Kidney tubule cell (primary cell): ENCODE results near the gene WDR5.

Experiments used
- DNase-seq: peaks from one replicate; pipeline ENCODE4 v3.0.0-alpha.2; 2018; ENCODE audit warnings: low spot score

Gene WDR5

DNA sequence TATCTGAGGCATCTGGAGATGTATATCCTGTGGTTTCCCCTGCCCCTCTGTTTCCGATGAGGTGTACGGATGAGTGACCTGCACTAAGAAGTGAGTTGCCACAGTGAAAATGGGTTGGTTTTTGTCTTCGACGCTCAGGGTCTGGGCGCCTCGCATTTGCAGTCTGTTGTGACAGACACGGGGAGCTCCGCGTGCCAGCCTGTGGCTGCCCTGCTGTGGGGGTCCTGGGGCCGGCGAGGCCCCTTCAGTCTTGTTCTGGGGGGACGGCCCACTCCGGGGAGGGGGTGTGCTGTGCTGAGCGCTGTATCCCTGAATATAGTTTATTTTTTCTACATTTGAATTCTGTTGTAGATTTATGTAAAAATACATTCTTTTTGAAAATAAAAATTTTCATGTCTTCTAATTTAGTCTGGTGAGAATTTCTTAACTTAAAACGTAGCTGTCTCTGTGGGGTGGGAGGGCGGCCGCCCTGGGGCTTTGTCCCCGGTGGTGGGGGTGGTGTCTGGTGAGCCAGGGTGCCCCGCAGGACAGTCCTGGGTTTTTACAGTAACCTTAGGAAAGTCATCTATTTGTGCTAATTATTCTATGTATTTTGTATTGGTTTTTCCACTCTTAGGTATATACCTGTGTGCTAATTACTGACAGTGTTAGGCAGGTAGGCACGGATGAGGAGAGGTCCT is 23.8 kb downstream of the WDR5 start:
- DNase-seq: no peak

DNA sequence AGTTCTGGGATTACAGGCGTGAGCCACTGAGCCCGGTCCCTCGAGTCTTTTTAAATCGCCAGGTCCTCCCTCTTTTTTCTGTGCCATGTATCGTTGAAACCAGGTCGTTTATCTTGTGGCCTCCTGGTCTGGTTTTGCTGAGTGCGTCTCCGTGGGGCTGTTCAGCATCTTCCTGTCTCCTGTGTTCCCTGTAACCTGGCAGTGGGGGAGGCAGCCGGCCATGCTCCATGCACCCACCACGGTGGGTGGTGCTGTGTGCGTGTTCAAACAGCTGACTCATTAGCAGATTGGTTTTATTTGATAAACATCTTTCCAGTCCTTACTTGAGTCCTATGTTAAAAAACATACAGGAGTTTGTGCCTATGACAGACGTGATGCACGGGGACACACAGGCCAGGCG is 25.8 kb downstream of the WDR5 start:
- DNase-seq: no peak

DNA sequence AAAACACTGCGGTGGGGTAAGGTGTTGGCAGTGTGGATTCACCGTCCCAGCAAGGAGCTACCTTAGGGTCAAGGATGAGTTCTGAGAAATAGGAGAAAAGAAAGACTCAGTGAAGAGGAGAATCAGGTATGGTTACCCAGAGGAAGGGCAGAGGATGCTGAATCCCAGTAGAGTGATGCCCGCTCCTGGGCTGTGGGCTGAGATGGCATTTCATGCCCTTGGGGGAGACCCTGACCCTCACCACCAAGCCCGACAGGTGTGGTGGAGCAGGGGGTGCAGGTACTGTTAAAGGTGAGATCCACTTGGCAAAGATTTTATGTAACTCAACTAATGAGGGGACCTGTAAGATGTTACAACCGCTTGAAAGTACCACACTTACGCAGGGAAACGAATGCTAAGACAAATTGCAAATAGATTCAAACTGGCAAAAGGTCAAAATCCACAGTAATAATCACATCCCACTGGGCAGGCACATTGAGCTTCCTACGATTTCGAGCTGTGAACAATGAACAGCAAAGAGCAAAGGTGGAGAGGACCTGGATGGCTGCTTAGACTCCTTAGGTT is 26.4 kb downstream of the WDR5 start:
- DNase-seq: no peak

DNA sequence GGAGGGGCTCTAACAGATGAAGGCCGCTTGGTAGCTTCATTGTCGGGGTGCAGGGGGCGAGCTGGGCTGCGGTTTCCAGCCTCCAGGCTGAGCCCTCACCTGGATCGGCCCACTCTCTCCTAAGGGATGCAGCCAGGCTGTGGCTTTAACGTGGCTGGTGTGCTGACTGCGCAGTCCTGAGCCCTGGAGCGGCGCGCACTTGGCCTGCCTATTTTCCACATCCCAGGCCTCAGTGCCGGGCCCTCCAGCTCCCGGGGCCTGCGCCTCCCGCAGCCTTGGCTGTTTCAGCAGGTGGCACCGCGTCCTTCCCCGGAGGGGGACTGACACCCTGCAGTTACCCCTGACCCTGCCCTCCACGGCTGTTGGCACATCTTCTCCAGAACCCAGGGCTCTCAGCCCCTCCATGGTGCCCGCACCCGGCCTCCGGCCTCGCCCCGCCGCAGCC is 27.1 kb downstream of the WDR5 start:
- no peak for DNase-seq

DNA sequence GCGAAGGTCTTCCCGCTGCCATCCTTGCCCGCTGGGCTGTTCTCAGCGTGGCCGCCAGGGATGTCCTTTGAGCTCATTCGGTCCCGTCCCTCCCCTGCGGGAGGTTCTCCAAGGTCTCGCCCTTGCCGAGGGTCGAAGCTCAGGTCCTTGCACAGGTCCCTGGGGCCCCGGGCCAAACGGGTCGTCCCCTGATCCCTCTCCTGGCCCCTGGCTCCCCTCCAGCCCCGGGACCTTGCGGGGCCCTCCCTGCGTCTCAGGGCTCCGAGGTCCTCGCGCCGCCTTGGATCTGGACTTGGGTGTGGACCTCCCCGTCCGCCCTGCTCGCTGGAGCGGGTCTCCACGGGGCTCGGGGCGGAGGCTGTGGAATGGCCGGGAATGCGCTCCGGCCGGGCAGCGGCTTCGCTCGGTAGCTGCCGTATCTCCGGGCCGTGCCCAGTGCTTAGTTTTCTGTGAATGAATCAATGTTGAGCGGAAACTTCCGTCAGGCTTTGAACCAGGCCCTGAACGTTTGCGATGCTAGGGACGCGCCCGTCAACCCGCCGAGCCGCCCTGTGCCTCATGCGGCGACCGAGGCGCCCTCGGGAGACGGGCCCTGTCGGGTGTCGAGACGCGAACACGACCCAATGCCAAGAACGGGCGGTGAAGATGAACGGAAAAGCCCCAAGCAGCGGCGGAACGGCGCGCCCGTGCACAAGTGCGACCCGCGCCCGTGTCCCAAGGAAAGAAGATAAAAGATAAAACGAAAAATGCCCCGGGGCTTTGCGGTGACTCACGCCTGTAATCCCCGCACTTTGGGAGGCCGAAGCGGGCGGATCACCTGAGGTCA is 27.7 kb downstream of the WDR5 start:
- DNase-seq: peak; percentile 72

DNA sequence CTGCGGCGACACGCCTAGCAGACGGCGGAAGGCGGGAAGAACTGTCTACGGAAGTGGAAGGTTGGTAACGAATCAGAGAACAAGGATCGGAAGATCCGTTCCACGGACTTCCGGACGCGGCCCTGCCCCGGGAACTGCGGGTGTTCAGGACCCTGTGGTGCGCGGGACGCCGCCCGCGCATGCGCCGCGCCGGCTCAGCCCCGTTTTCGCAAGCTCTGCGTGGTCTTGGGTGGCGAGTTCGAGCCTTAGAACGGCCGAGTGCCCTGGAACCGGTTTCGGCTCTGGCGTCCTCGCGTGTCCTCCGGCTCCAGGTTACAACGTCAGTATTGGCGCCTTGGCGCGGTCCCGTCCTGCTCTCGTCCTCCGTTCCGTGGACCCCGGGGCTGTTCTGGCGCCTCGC is 29.0 kb downstream of the WDR5 start:
- no peak for DNase-seq

DNA sequence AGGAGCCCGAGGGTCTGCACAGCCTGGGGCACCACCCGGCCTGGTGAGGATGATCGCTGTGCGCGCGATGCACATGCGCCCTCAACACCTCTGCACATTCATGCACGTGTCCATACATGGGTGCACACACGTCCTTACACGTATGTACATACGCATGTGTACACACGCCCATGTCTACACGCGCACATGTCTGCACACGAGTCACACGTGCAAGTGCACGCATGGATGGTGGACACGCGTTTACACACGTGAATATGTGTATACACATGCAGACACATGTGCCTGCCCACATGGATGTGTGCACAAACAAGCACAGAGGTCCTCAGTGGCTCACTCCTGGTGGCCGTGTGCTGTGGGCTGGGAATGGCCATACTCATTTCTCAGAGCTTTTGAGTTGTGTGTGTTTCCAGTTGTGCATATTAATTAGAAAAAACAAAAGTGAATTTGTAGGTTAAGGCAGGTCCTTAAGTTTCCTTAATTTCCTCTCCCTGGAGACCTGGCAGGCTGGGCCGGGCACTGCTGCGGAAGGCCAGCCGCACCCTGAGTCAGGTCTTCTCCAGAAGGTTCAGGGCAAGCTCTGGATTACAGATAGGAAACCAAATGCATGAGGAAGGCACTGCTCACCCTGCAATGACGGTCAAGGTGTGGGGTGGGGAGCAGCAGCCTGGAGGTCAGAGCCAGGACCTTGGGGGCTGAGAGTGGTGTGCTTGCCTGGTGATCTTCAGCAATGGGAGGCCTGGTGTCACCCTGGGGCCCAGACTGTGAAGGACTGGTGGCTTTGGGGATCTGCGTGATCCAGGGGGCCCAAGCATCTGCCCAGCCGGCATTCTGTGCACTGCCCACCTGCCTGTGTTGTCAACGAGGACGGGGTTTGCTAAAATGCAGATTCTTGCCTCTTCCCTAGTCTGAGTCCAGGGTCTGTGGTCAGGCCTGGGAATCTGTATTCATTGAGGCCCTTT is 29.8 kb downstream of the WDR5 start:
- DNase-seq: peak; percentile 31

DNA sequence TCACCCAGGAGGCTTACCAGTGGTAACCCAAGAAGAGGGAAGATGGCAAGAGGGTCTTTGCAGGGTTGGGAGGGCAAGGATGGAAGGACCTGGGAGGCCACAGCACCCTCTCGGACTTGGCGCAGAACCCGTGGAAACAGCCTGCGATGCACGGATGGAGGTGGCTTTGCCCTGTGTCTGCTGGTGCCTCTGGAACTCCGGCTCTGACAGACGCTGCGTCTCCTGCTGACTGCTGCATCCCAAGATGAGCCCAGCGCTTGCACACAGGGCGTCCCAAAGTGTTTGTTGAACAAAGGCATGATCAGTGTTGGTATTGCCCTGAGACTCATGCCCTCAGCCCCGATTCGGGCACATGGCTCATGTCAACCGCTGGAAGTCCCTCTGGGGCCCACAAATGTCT is 30.5 kb downstream of the WDR5 start:
- DNase-seq: no peak

DNA sequence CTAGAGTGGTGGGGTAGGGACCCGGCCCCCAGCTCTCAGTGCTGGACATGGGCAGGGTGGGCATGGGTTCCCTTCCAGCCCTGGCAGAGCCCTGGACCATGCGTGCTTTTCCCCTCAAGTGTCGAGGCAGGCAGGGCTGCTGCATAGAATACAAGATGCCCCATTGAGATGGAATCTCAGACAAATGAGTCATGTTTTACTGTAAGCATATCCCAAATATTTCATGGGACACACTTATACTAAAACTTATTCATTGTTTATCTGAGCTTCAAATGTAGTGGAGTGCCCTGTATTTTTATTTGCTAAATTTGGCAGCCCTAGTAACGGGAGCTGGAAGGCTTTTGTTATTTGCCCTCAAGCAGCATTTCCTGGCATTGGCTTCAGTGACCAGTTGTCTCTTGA is 31.6 kb downstream of the WDR5 start:
- no peak for DNase-seq

DNA sequence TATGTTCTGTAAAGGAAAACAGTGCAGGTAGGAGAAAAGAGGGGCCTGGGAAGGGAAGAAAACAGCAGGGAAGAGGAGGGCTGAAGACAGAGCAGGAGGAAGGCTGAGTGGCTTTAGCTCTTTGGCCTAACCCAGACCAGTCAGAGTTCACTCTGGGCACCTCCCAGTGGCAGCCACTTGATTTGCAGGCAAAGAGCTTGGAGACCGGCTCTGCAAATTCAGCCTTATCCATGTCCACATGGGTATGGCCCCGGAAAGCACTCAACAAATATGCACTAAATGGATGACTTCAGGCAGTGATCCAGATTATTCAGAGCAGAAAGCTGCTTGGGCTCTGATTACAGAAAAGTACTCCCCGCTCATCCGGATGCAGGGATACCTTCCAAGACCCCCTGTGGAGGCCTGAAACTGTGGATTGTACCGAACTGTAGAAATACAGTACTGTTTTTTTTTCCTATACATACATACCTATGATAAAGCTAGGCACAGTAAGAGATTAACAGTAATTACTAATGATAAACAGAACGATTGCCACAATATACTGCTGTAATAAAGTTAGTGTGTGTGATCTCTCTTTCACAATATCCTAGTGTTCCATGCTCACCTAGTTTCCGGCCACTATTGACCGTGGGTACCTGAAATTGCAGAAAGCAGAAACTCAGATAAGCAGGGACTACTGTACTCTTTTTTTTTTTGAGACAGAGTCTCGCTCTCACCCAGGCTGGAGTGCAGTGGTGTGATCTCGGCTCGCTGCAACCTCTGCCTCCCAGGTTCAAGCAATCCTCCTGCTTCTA is 33.1 kb downstream of the WDR5 start:
- no peak for DNase-seq

DNA sequence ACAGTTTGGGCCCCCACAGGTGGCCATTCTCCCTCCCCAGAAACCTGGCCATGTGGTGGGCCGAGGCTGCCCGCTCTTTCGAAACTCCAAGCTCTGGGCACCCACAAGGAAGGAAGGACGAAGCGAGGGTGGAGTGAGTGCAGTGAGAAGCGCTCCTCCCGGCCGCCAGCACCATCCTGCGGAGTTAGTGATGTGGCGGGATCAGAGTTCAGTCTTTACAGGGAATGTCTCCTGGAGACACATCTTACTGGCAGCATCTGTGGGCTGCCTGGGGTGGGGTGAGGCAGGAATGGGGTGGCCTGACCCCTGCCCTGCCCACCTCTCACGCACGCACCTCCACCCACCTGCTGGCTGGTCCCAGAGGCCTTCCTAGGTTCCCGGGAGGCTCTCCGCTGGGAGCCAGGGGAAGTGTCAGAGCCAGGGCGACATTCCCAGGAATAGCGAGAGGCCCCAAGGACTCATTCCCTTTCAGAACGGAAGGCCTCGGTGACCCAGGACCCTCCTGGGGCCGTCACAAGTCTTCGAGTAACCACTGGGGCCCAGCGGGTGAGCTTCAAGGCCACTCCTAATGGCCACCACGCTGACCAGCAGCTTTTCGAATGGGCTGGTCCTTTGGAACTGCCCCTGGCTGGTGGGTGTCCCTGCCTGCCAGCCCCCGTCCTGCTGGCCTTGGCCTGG is 34.0 kb downstream of the WDR5 start:
- DNase-seq: no peak

DNA sequence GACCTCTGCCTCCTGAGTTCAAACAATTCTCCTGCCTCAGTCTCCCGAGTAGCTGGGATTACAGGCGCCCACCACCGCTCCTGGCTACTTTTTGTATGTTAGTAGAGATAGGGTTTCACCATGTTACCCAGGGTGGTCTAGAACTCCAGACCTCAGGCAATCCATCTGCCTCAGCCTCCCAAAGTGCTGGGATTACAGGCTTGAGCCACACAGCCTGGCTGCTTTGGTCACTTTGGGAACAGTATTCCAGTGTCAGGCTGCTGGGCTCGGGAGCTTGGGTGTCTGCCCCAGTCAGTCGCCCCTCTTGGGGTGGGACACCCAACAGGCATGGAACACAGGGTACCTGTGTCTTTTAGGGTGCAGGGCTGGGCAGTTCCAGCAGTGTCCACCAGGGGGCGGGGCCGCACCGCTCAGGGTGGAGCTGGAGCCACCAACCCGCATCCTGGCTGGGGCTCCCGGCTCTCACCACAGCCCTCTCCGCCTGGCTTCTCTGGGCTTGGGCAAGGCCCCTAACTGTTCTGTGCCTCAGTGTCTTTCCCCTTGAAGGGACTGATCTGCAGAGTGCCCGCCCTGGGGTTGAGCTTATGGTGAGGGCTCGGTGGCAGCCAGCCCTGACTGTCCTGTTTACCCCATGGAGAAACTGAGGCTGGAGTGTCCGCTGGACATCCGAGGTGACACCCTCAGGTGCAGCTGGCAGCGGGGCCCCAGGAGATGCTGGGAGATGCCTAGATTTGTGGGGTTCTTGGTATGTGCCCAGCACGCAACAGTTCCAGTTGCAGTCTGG is 34.8 kb downstream of the WDR5 start:
- no peak for DNase-seq

DNA sequence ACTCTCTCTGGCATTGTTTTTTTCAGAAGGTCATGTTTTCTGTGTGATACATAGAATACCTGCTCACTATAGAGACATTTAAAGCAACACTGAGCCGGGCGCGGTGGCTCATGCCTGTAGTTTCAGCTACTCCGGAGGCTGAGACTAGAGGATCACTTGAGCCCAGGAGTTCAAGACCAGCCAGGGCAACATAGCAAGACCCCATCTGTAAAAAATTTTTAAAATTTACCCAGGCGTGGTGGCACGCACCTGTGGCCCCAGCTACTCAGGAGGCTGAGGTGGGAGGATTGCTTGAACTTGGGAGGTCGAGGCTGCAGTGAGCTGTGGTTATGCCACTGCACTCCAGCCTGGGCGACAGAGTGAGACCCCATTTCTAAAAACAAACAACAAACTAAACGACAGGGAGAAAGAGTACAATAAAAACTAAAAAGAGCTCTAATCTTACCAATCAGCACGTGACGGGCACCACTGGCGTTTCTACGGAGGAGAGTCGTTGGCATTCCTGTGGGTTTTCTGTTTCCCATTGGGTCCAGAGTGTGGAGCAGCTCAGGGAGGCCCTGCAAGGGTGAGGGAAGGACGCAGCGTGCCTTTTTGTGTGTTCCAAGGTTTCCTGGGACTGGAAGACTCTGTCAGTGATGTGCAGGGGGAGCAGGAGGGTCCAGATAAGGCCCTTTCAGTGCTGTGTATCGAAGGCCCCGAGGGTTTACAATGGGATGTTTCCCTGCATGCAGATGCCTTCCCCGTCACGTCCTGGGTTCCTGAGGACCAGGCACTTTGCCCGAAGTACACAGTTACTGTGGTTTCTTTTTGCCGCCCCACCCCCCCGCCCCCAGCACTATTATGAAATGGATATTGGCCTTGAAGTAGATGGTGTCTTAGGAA is 35.7 kb downstream of the WDR5 start:
- no peak for DNase-seq

DNA sequence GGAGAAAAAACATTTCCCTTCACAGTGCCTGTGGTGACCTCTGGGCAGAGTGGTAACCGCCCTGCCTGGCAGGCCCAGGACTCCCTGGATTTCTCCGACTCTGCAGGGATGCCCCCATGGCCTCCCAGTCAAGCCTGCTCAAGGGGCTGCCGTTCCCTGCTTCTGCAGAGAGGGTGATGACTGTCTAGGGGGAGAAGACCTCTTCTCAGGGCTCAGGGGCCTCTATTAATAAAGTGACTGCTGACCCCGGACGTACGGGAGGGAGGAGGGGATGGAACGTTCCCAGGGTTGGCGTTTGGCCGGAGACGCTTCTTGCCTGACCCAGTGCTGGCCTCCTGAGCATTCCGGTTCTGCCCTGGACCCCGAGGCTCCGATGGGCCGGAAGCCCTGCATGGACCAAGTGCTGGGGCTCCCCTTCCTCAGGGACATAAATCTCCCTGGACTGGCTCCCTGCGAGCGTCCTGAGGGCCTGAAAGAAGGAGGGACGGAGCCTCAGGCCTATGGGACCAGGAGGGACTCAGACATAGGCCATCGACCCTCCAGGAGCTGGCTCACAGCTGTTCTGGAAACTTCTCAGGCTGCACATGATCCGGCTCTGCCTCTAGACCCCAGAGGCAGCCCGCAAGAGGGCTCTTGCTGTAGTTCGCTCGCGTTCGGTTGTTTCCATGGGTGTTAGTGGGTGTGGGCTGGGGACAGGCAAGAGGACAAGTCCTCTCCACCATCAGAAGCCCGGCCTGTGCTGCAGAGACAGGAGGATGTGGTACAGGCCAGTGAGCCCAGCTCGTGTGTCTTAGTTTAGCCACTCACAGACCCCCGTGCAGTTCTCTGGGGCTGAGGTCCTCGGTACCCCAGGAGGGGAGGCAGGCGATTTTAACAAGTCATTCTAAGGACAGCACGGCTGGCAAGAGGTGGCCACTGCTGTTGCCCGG is 36.6 kb downstream of the WDR5 start:
- DNase-seq: no peak

DNA sequence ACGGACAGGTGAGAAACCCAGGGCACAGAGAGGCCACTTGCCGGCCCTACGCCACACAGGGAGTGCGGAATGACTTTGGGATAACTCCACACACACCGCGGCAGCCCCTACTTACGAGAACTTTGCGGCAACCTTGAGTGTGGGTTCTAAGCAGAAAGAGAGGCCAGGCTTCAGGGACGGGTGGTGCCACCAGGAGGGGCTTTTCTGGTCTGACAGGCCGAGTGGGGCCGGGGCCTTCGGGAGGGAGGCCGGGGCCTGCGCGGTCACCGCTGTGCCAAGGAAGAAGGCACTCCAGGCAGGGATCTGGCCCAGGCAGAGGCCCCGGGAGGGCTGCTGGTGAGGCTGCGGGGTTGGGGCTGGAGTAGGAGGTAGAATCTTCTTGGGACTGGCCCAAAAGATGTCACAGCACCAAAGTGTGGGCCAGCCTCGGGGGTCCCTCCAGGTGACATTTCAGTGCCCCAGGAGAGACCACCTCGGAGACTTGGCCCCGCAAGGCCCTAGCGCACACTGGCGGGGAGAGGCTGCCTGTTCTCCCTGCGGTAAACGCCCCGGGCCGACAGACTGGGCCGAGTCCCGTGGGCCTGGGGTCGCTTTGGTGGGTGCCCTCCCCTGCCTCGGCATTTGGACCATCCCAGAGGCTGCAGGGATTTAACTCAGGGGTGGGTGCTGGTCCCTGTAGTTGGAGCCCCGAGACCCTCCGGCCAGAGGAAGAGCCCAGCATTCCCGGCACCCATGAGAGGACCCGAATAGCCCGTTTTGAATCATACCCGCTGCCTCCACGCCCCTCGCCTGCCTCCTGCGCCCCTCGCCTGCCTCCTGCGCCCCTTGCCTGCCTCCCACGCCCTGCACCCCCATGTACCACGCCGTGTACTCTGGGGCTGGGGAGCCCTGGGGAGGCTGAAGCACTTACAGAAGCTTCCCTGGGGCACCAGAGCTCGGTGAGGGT is 37.5 kb downstream of the WDR5 start:
- no peak for DNase-seq

DNA sequence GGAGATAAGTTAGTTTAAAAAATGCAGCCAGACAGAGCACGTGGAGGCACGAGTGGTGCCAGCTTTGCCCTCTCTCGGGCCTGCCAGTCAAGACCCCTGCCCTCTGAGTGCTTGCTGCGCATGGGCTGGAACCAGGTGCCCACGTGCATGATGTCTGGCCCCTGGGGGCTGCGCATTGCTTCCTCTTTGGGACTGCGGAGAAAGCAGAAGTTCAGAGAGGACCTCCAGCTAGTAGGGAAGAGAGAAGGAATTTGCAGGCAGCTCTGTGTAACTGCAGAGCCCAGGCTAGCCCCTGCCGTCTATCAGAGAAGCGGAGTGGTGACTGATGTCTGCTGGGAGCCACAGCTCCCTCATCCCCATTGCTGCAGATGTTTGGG is 38.2 kb downstream of the WDR5 start:
- no peak for DNase-seq
